H9 (cell line): Measurements from ENCODE around the gene STRIP1. TPM values are rescaled to one million over a fixed set of nuclear protein-coding genes. Genes with fewer than 3 reads are reported as not detected.

Experiments used
- DNase-seq: peaks from one replicate; pipeline ENCODE4 v3.0.0-alpha.2; 2017
- H2AFZ ChIP-seq: one replicate; pipeline ENCODE4 v1.6.1; 2013; ENCODE audit warnings: mild to moderate bottlenecking, low read length, control low read depth, moderate library complexity
- H2AK5ac ChIP-seq: 2 replicates; pipeline ENCODE4 v1.6.1; 2013; ENCODE audit warnings: low read length, control low read depth, mixed read lengths; ENCODE audit not compliant: insufficient read length
- H2BK120ac ChIP-seq: one replicate; pipeline ENCODE4 v1.6.1; 2013; ENCODE audit warnings: low read depth, mild to moderate bottlenecking, low read length, control low read depth, inconsistent platforms; ENCODE audit not compliant: poor library complexity, severe bottlenecking
- H2BK12ac ChIP-seq: 2 replicates; pipeline ENCODE4 v1.6.1; 2013; ENCODE audit warnings: low read length, control low read depth, mixed read lengths, low read depth; ENCODE audit not compliant: insufficient read length
- H2BK15ac ChIP-seq: 2 replicates; pipeline ENCODE4 v1.6.1; 2013; ENCODE audit warnings: low read depth, low read length, control low read depth
- H2BK20ac ChIP-seq: one replicate; pipeline ENCODE4 v1.6.1; 2013; ENCODE audit warnings: low read depth, mild to moderate bottlenecking, low read length, control low read depth, inconsistent platforms; ENCODE audit not compliant: poor library complexity, severe bottlenecking
- H2BK5ac ChIP-seq: 2 replicates; pipeline ENCODE4 v1.6.1; 2013; ENCODE audit warnings: low read length, control low read depth, mixed read lengths; ENCODE audit not compliant: insufficient read length
- H3K14ac ChIP-seq: 2 replicates; pipeline ENCODE4 v1.6.1; 2013; ENCODE audit warnings: low read length, control low read depth; ENCODE audit not compliant: insufficient read depth
- H3K18ac ChIP-seq: 2 replicates; pipeline ENCODE4 v1.6.1; 2013; ENCODE audit warnings: low read depth, mild to moderate bottlenecking, mixed read lengths, low read length, control low read depth; ENCODE audit not compliant: insufficient read length
- H3K23ac ChIP-seq: 2 replicates; pipeline ENCODE4 v1.6.1; 2013; ENCODE audit warnings: low read length, control low read depth, mixed read lengths, low read depth; ENCODE audit not compliant: insufficient read length
- H3K23me2 ChIP-seq: 2 replicates; pipeline ENCODE4 v1.6.1; 2013; ENCODE audit warnings: low read depth, mild to moderate bottlenecking, mixed read lengths, low read length, control low read depth; ENCODE audit not compliant: insufficient read length, poor library complexity, severe bottlenecking
- H3K27ac ChIP-seq: 2 replicates; pipeline ENCODE4 v1.5.1; 2013; ENCODE audit warnings: low read length, control low read depth, mixed read lengths, low read depth; ENCODE audit not compliant: insufficient read length
- H3K27me3 ChIP-seq: 2 replicates; pipeline ENCODE4 v1.6.1; 2013; ENCODE audit warnings: low read length, control low read depth, inconsistent platforms; ENCODE audit not compliant: insufficient read depth
- H3K4ac ChIP-seq: 2 replicates; pipeline ENCODE4 v1.6.1; 2013; ENCODE audit warnings: low read depth, mild to moderate bottlenecking, control low read depth, inconsistent platforms, low read length, moderate library complexity
- H3K4me1 ChIP-seq: 2 replicates; pipeline ENCODE4 v1.6.1; 2013; ENCODE audit warnings: low read length, control low read depth, inconsistent platforms; ENCODE audit not compliant: insufficient read depth
- H3K4me2 ChIP-seq: 2 replicates; pipeline ENCODE4 v1.6.1; 2013; ENCODE audit warnings: low read length, control low read depth, mixed read lengths; ENCODE audit not compliant: insufficient read length, insufficient read depth
- H3K56ac ChIP-seq: 2 replicates; pipeline ENCODE4 v1.6.1; 2013; ENCODE audit warnings: low read depth, mild to moderate bottlenecking, mixed read lengths, low read length, control low read depth; ENCODE audit not compliant: insufficient read length
- H3K79me1 ChIP-seq: 2 replicates; pipeline ENCODE4 v1.6.1; 2013; ENCODE audit warnings: low read depth, mild to moderate bottlenecking, moderate library complexity, low read length, control low read depth, inconsistent platforms; ENCODE audit not compliant: insufficient read depth, poor library complexity, severe bottlenecking
- H3K79me2 ChIP-seq: 2 replicates; pipeline ENCODE4 v1.6.1; 2013; ENCODE audit warnings: low read length, control low read depth, inconsistent platforms; ENCODE audit not compliant: insufficient read depth
- H3K9ac ChIP-seq: 2 replicates; pipeline ENCODE4 v1.6.1; 2013; ENCODE audit warnings: low read length, control low read depth, mixed read lengths; ENCODE audit not compliant: insufficient read length; ENCODE audit errors: extremely low read depth
- H3K9me3 ChIP-seq: one replicate; pipeline ENCODE4 v1.6.1; 2013; ENCODE audit warnings: low read depth, low read length, inconsistent platforms; ENCODE audit not compliant: control insufficient read depth
- H3T11ph ChIP-seq: one replicate; pipeline ENCODE4 v1.6.1; 2013; ENCODE audit warnings: mild to moderate bottlenecking, low read length, control low read depth, inconsistent platforms
- H4K20me1 ChIP-seq: one replicate; pipeline ENCODE4 v1.6.1; 2013; ENCODE audit not compliant: control insufficient read depth, insufficient read length, insufficient read depth
- H4K5ac ChIP-seq: 2 replicates; pipeline ENCODE4 v1.6.1; 2013; ENCODE audit warnings: low read depth, mild to moderate bottlenecking, mixed read lengths, low read length, control low read depth; ENCODE audit not compliant: insufficient read length
- H4K8ac ChIP-seq: replicated peaks from 2 replicates; pipeline ENCODE4 v1.6.1; 2013; ENCODE audit warnings: low read length, control low read depth, mixed read lengths, low read depth; ENCODE audit not compliant: insufficient read length
- H4K91ac ChIP-seq: 2 replicates; pipeline ENCODE4 v1.6.1; 2013; ENCODE audit warnings: low read depth, mild to moderate bottlenecking, moderate library complexity, mixed read lengths, low read length, control low read depth; ENCODE audit not compliant: insufficient read length
- H3K27ac Mint-ChIP-seq, 3 experiments: 2 replicates in 2 of 3; 3 replicates in 1 of 3; pipeline ENCODE4 v1.8.0; 2020 to 2021; ENCODE audit warnings: mixed read lengths in 3 of 3, mild to moderate bottlenecking in 1 of 3, moderate library complexity in 1 of 3
- H3K27me3 Mint-ChIP-seq: 2 replicates; pipeline ENCODE4 v1.8.0; 2021; ENCODE audit warnings: low read depth, mild to moderate bottlenecking, moderate library complexity, mixed read lengths
- H3K36me3 Mint-ChIP-seq, 3 experiments: 2 replicates in 2 of 3; 3 replicates in 1 of 3; pipeline ENCODE4 v1.8.0; 2020 to 2021; ENCODE audit warnings: low read depth in 3 of 3, mixed read lengths in 3 of 3; ENCODE audit not compliant: insufficient read depth in 1 of 3
- H3K4me1 Mint-ChIP-seq, 2 experiments: 2 replicates each; pipeline ENCODE4 v1.8.0; 2020; ENCODE audit warnings: mixed read lengths in 2 of 2
- H3K4me3 Mint-ChIP-seq, 2 experiments: 2 replicates in 1 of 2; 3 replicates in 1 of 2; pipeline ENCODE4 v1.8.0; 2020 to 2021; ENCODE audit warnings: mild to moderate bottlenecking in 2 of 2, mixed read lengths in 2 of 2, moderate library complexity in 1 of 2
- H3K9me3 Mint-ChIP-seq, 2 experiments: 2 replicates in 1 of 2; 3 replicates in 1 of 2; pipeline ENCODE4 v1.8.0; 2020; ENCODE audit warnings: mild to moderate bottlenecking in 2 of 2, mixed read lengths in 2 of 2, moderate library complexity in 1 of 2
- WGBS: extraction: QIAGEN DNeasy Blood & Tissue Kit; methylation state at CpG from one replicate; pipeline ENCODE4 v1.1.7; 2013; ENCODE audit warnings: missing lambda C conversion rate, low lambda C conversion rate, mixed read lengths; ENCODE audit not compliant: insufficient read length; ENCODE audit errors: extremely low coverage; 5-methylcytosine and 5-hydroxymethylcytosine counted together
- total RNA-seq: library from RNA; stranded (reverse); gene quantifications from 2 replicates; pipeline ENCODE4 v1.2.1, GENCODE V29; 2021
- TF ChIP-seq, protein P1 (sequence below): fragments of 200-600 bp; sonication (generic); conservative IDR thresholded peaks from 3 replicates; pipeline ENCODE4 v1.8.0; 2021; ENCODE audit warnings: antibody characterized with exemption, mild to moderate bottlenecking

STRIP1 gene
- total RNA-seq, 1 experiment from 2014 or later: 43.6 TPM

DNA sequence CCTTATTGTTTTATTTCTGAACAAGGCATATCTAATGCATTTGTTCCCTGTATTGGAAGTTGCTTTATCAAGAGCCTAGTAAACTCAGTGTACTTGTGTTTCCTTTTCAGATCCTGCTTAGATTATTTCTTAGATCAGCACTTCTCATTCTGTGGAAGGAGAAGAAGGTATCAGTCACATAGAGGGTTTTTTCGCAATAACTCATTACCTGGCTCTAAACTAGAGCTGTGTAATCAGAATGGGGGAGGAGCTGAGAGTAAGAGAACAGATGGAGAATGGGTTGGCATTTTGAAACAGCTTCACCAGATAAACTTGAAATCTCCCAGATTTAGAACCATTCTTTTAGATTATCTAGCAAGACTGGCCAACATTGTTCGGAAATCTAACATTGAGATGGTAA, 38.9 kb upstream of the STRIP1 start:
- no peak overlapping the region for H2BK20ac ChIP-seq
- TF ChIP-seq, protein P1, sequence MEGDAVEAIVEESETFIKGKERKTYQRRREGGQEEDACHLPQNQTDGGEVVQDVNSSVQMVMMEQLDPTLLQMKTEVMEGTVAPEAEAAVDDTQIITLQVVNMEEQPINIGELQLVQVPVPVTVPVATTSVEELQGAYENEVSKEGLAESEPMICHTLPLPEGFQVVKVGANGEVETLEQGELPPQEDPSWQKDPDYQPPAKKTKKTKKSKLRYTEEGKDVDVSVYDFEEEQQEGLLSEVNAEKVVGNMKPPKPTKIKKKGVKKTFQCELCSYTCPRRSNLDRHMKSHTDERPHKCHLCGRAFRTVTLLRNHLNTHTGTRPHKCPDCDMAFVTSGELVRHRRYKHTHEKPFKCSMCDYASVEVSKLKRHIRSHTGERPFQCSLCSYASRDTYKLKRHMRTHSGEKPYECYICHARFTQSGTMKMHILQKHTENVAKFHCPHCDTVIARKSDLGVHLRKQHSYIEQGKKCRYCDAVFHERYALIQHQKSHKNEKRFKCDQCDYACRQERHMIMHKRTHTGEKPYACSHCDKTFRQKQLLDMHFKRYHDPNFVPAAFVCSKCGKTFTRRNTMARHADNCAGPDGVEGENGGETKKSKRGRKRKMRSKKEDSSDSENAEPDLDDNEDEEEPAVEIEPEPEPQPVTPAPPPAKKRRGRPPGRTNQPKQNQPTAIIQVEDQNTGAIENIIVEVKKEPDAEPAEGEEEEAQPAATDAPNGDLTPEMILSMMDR: no peak
- WGBS: no CpG with 5 or more reads among the region's 2 CpGs
- H3K27me3 Mint-ChIP-seq: no peaks in the 10 kb centered on the region
- H2BK15ac ChIP-seq: no peak overlapping the region
- no peak overlapping the region for H3K23ac ChIP-seq
- H3K36me3 Mint-ChIP-seq: peaks cover 0 to 15% (median 14%) of the 10 kb centered on the region in 3 experiments; a peak in 5 of 7 replicates
- H3K9ac ChIP-seq: no peak overlapping the region
- H3K4ac ChIP-seq: no peak overlapping the region
- H3K27me3 ChIP-seq: no peaks in the 10 kb centered on the region
- no peaks in the 10 kb centered on the region for H3K4me1 Mint-ChIP-seq
- no peak overlapping the region for H3T11ph ChIP-seq
- H3K4me1 ChIP-seq: no peaks in the 10 kb centered on the region
- H2BK5ac ChIP-seq: no peak overlapping the region
- H4K5ac ChIP-seq: no peak overlapping the region
- H3K27ac ChIP-seq: no peak overlapping the region
- no peaks in the 10 kb centered on the region for H4K20me1 ChIP-seq
- H3K9me3 Mint-ChIP-seq: no peaks in the 10 kb centered on the region
- no peak overlapping the region for H2AFZ ChIP-seq
- H3K18ac ChIP-seq: no peak overlapping the region
- no peak overlapping the region for H3K4me3 Mint-ChIP-seq
- no peak overlapping the region for H4K91ac ChIP-seq
- no peak overlapping the region for H3K56ac ChIP-seq
- no peak for DNase-seq
- H3K23me2 ChIP-seq: no peaks in the 10 kb centered on the region
- H4K8ac ChIP-seq: no peak overlapping the region
- no peaks in the 10 kb centered on the region for H3K9me3 ChIP-seq
- H3K27ac Mint-ChIP-seq: no peak overlapping the region
- no peak overlapping the region for H3K14ac ChIP-seq
- no peak overlapping the region for H2BK12ac ChIP-seq
- no peak overlapping the region for H2BK120ac ChIP-seq
- peaks cover 2% of the 10 kb centered on the region; the same call in 1 of the 2 replicates for H3K79me2 ChIP-seq
- H2AK5ac ChIP-seq: no peak overlapping the region
- H3K79me1 ChIP-seq: peaks cover 4% of the 10 kb centered on the region
- no peak overlapping the region for H3K4me2 ChIP-seq
